Liver (tissue), 9 donors: ENCODE data around the gene TEX2. TPM values are rescaled to one million over a fixed set of nuclear protein-coding genes. Genes with fewer than 3 reads are reported as not detected.

ENCODE experiments used
- DNase-seq: peaks from one replicate; pipeline ENCODE4 v3.0.0-alpha.2; 2017; ENCODE audit warnings: low spot score
- H3K27ac ChIP-seq, 2 donors: one replicate each; pipeline ENCODE4 v1.7.0; 2013; ENCODE audit warnings: inconsistent platforms in 2 of 2, low read length in 2 of 2, control low read depth in 1 of 2, low read depth in 1 of 2, mild to moderate bottlenecking in 1 of 2
- H3K27me3 ChIP-seq, 4 donors: one replicate each; pipeline versions ENCODE4 v1.6.1 to v1.7.0; 2013; ENCODE audit warnings: low read length in 3 of 4, inconsistent platforms in 1 of 4, mild to moderate bottlenecking in 1 of 4, moderate library complexity in 1 of 4; ENCODE audit not compliant: control insufficient read depth in 4 of 4, insufficient read depth in 4 of 4
- H3K36me3 ChIP-seq, 4 donors: one replicate each; pipeline versions ENCODE4 v1.6.1 to v1.7.0; 2013; ENCODE audit warnings: low read length in 3 of 4, mild to moderate bottlenecking in 3 of 4, low read depth in 1 of 4, moderate library complexity in 1 of 4; ENCODE audit not compliant: control insufficient read depth in 4 of 4, insufficient read depth in 3 of 4
- H3K4me1 ChIP-seq, 4 donors: one replicate each; pipeline versions ENCODE4 v1.6.1 to v1.7.0; 2013; ENCODE audit warnings: low read length in 3 of 4, mild to moderate bottlenecking in 3 of 4, moderate library complexity in 1 of 4; ENCODE audit not compliant: control insufficient read depth in 4 of 4, insufficient read depth in 4 of 4
- H3K4me3 ChIP-seq, 3 donors: one replicate each; pipeline versions ENCODE4 v1.6.1 to v1.7.0; 2013; ENCODE audit warnings: low read length in 3 of 3, control low read depth in 1 of 3, low read depth in 1 of 3, mild to moderate bottlenecking in 1 of 3
- H3K9ac ChIP-seq, 2 donors: one replicate each; pipeline ENCODE4 v1.7.0; 2013; ENCODE audit warnings: low read length in 2 of 2, mild to moderate bottlenecking in 2 of 2, moderate library complexity in 2 of 2, control low read depth in 1 of 2, low read depth in 1 of 2
- H3K9me3 ChIP-seq, 4 donors: one replicate each; pipeline versions ENCODE4 v1.6.1 to v1.7.0; 2013; ENCODE audit warnings: low read length in 3 of 4; ENCODE audit not compliant: control insufficient read depth in 4 of 4
- EGR1 ChIP-seq, 2 donors: IDR thresholded peaks; 2 replicates each; pipeline ENCODE4 v1.6.1; 2016 to 2018; ENCODE audit warnings: antibody characterized with exemption in 2 of 2, low read depth in 2 of 2
- FOXA1 ChIP-seq: IDR thresholded peaks from 2 replicates; pipeline ENCODE4 v1.6.1; 2016; ENCODE audit warnings: antibody characterized with exemption
- FOXA2 ChIP-seq: IDR thresholded peaks from 2 replicates; pipeline ENCODE4 v1.6.1; 2016; ENCODE audit warnings: antibody characterized with exemption
- GABPA ChIP-seq, 2 donors: IDR thresholded peaks in 1 of 2; conservative IDR thresholded peaks in 1 of 2; 2 replicates each; pipeline ENCODE4 v1.6.1; 2016; ENCODE audit warnings: antibody characterized with exemption in 2 of 2, mild to moderate bottlenecking in 1 of 2, moderate library complexity in 1 of 2
- HNF4A ChIP-seq, 2 donors: conservative IDR thresholded peaks; 2 replicates each; pipeline ENCODE4 v1.6.1; 2016; ENCODE audit warnings: antibody characterized with exemption in 2 of 2, mild to moderate bottlenecking in 2 of 2
- HNF4G ChIP-seq: IDR thresholded peaks from 2 replicates; pipeline ENCODE4 v1.6.1; 2016; ENCODE audit warnings: antibody characterized with exemption
- JUND ChIP-seq, 2 donors: IDR thresholded peaks; 2 replicates each; pipeline ENCODE4 v1.6.1; 2016; ENCODE audit warnings: antibody characterized with exemption in 2 of 2
- RAD21 ChIP-seq, 2 donors: IDR thresholded peaks; 2 replicates each; pipeline ENCODE4 v1.6.1; 2016; ENCODE audit warnings: antibody characterized with exemption in 2 of 2, mild to moderate bottlenecking in 2 of 2
- RXRA ChIP-seq, 2 donors: IDR thresholded peaks; 2 replicates each; pipeline ENCODE4 v1.6.1; 2017 to 2018; ENCODE audit warnings: antibody characterized with exemption in 2 of 2, mild to moderate bottlenecking in 1 of 2
- SP1 ChIP-seq: IDR thresholded peaks from 2 replicates; pipeline ENCODE4 v1.6.1; 2018; ENCODE audit warnings: antibody characterized with exemption, mild to moderate bottlenecking
- WGBS: extraction: QIAGEN DNeasy Blood & Tissue Kit; methylation state at CpG from one replicate; pipeline ENCODE4 v1.1.7; 2013; 5-methylcytosine and 5-hydroxymethylcytosine counted together
- polyA plus RNA-seq, 2 donors: library from polyadenylated mRNA; stranded (reverse) in 1 of 2; unstranded in 1 of 2; fragments of 200-250 nt in 1 of 2; fragments of >200 nt in 1 of 2; fragmentation: Nextera tagmentation in 1 of 2; extraction: Ambion mirVana in 1 of 2; gene quantifications; one replicate each; pipeline versions ENCODE4 v1.2.1 to v1.2.3, GENCODE V29; 2013 to 2015
- total RNA-seq, 2 donors: library from RNA; depleted of rRNA; stranded (reverse); fragments of >200 nt; gene quantifications; one replicate each; pipeline ENCODE4 v1.2.3, GENCODE V29; 2014
- TF ChIP-seq, protein P1 (sequence below): IDR thresholded peaks from 2 replicates; pipeline ENCODE4 v1.6.1; 2016; ENCODE audit warnings: antibody characterized with exemption
- TF ChIP-seq, protein P2 (sequence below): fragments of 150-350 bp; IDR thresholded peaks from 2 replicates; pipeline ENCODE4 v1.5.1; 2017; ENCODE audit warnings: improper control_type of control experiment, low read depth, low read length; ENCODE audit not compliant: missing input control
- TF ChIP-seq, protein P3 (sequence below): IDR thresholded peaks from 2 replicates; pipeline ENCODE4 v1.6.1; 2016; ENCODE audit warnings: antibody characterized with exemption, mild to moderate bottlenecking
- TF ChIP-seq, protein P4 (sequence below): IDR thresholded peaks from 2 replicates; pipeline ENCODE4 v1.6.1; 2016; ENCODE audit warnings: antibody characterized with exemption
- donor health status: healthy.
- donor health status: healthy.
- donor health status: healthy.
- donor health status: healthy.
- donor health status: healthy.

The TEX2 gene
- total and polyA plus RNA-seq, 4 donors = 15.9 to 39.8 (median 28.2) TPM

DNA sequence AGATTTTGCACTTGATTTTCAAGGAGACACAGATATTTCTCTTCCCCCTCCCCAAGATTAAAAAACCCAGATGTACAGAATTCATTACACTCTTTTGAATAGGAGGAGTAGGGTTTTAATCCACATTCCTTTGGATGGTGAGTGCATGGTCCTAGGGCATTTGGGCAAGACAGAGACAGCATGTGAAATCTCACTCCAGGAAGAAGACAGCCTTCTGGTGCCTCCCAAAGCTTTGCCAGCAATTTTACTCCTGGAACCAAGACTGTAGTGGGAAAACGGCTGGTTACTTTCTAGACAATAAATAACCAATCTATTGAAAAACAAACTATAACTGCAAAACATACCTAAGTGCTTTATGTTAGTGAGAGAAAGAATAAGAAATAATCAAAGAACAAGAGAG, 15.2 kb downstream of the TEX2 start:
- WGBS = 80% methylated on average over 1 of the region's 1 CpG
- TF ChIP-seq, protein P1, sequence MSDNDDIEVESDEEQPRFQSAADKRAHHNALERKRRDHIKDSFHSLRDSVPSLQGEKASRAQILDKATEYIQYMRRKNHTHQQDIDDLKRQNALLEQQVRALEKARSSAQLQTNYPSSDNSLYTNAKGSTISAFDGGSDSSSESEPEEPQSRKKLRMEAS = no peak
- TF ChIP-seq FOXA1 (no peak), JUND (IDR thresholded peaks at IDR 0.05) (no peak), EGR1 (IDR thresholded peaks at IDR 0.05; ENCODE audit: low read depth in 2 of 2) (no peak), RAD21 (IDR thresholded peaks at IDR 0.05) (no peak)
- TF ChIP-seq, protein P2, sequence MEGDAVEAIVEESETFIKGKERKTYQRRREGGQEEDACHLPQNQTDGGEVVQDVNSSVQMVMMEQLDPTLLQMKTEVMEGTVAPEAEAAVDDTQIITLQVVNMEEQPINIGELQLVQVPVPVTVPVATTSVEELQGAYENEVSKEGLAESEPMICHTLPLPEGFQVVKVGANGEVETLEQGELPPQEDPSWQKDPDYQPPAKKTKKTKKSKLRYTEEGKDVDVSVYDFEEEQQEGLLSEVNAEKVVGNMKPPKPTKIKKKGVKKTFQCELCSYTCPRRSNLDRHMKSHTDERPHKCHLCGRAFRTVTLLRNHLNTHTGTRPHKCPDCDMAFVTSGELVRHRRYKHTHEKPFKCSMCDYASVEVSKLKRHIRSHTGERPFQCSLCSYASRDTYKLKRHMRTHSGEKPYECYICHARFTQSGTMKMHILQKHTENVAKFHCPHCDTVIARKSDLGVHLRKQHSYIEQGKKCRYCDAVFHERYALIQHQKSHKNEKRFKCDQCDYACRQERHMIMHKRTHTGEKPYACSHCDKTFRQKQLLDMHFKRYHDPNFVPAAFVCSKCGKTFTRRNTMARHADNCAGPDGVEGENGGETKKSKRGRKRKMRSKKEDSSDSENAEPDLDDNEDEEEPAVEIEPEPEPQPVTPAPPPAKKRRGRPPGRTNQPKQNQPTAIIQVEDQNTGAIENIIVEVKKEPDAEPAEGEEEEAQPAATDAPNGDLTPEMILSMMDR = no peak
- Histone ChIP-seq H3K4me3 (no peak overlapping the region), H3K9ac (no peak overlapping the region), H3K9me3 (no peaks in the 10 kb centered on the region), H3K4me1 (no peaks in the 10 kb centered on the region), H3K36me3 (no peaks in the 10 kb centered on the region), H3K27ac (no peak overlapping the region), H3K27me3 (no peaks in the 10 kb centered on the region)
- DNase-seq = no peak

DNA sequence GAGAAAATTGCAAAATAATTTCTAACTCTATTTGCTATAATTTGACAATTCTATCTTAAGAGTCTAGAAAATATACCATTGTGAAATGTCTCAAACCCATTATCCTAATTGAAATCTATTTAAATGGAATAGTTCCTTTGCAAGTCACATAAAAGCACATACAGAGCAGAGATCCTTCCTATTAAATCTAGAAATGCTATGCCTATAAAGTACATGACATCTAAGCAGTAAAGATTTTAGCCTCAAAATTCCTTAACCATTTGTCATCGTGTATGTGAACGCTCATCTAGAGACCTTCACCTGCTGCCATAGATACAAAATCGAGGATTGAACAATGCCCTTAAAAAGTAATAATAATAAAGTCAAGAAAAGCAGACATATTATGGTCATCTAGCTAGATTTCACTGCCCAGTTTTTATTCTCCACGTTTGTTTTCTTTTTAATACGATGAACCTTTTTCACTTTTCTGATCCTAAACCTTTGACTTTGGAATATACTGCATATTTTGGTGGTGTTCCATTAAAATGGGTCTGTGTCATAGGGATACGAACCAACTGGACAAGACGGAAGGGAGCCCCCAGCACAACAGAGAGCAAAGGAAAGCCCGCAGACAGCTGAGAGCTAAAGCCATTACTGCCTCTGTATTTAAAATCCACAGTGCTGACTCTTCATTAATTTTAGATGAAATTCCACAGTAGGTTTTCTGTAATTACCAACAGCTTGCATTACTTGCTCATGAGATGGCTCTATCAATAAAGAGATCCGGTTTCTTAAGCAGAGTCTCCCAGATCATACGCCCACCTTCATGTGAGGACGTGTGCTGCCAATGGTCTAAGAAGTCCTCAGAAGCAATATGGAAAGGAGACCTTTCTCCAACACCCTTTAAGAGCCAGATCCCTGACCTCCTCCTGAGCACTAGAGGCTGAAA, 17.6 kb downstream of the TEX2 start:
- TF ChIP-seq EGR1 (IDR thresholded peaks at IDR 0.05; ENCODE audit: low read depth in 2 of 2) (no peak), FOXA2 (no peak), SP1 (no peak), HNF4G (no peak), HNF4A (conservative IDR thresholded peaks at IDR 0.05) (no peak), GABPA (IDR thresholded peaks at IDR 0.05 in 1 of 2, conservative IDR thresholded peaks at IDR 0.05 in 1 of 2) (no peak), FOXA1 (no peak), RAD21 (IDR thresholded peaks at IDR 0.05) (no peak), RXRA (IDR thresholded peaks at IDR 0.05) (no peak)
- TF ChIP-seq, protein P1 = no peak
- TF ChIP-seq, protein P2 = no peak
- TF ChIP-seq, protein P3, sequence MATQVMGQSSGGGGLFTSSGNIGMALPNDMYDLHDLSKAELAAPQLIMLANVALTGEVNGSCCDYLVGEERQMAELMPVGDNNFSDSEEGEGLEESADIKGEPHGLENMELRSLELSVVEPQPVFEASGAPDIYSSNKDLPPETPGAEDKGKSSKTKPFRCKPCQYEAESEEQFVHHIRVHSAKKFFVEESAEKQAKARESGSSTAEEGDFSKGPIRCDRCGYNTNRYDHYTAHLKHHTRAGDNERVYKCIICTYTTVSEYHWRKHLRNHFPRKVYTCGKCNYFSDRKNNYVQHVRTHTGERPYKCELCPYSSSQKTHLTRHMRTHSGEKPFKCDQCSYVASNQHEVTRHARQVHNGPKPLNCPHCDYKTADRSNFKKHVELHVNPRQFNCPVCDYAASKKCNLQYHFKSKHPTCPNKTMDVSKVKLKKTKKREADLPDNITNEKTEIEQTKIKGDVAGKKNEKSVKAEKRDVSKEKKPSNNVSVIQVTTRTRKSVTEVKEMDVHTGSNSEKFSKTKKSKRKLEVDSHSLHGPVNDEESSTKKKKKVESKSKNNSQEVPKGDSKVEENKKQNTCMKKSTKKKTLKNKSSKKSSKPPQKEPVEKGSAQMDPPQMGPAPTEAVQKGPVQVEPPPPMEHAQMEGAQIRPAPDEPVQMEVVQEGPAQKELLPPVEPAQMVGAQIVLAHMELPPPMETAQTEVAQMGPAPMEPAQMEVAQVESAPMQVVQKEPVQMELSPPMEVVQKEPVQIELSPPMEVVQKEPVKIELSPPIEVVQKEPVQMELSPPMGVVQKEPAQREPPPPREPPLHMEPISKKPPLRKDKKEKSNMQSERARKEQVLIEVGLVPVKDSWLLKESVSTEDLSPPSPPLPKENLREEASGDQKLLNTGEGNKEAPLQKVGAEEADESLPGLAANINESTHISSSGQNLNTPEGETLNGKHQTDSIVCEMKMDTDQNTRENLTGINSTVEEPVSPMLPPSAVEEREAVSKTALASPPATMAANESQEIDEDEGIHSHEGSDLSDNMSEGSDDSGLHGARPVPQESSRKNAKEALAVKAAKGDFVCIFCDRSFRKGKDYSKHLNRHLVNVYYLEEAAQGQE = no peak
- TF ChIP-seq, protein P4, sequence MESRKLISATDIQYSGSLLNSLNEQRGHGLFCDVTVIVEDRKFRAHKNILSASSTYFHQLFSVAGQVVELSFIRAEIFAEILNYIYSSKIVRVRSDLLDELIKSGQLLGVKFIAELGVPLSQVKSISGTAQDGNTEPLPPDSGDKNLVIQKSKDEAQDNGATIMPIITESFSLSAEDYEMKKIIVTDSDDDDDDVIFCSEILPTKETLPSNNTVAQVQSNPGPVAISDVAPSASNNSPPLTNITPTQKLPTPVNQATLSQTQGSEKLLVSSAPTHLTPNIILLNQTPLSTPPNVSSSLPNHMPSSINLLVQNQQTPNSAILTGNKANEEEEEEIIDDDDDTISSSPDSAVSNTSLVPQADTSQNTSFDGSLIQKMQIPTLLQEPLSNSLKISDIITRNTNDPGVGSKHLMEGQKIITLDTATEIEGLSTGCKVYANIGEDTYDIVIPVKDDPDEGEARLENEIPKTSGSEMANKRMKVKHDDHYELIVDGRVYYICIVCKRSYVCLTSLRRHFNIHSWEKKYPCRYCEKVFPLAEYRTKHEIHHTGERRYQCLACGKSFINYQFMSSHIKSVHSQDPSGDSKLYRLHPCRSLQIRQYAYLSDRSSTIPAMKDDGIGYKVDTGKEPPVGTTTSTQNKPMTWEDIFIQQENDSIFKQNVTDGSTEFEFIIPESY = no peak
- Histone ChIP-seq H3K27ac (no peak overlapping the region), H3K27me3 (no peaks in the 10 kb centered on the region), H3K36me3 (peaks cover 0 to 2% (median under 1%) of the 10 kb centered on the region in 4 donors), H3K9ac (no peak overlapping the region), H3K4me3 (no peak overlapping the region), H3K4me1 (peaks cover 0 to 8% (median 2%) of the 10 kb centered on the region in 4 donors), H3K9me3 (no peaks in the 10 kb centered on the region)
- no peak for DNase-seq
- WGBS = 94% methylated on average over 11 of the region's 11 CpGs
